T-helper 1 cell (primary cell): ENCODE data around the gene IL1RAP.
"Not testable (repeated sequence)": the region's sequence is repeated elsewhere in the genome, so short reads cannot be mapped to it uniquely, and the experiment has no call there.

Experiments
- DNase-seq, 5 donors: peaks; one replicate each; pipeline ENCODE4 v3.0.0-alpha.2; 2012 to 2020

Gene IL1RAP

DNA sequence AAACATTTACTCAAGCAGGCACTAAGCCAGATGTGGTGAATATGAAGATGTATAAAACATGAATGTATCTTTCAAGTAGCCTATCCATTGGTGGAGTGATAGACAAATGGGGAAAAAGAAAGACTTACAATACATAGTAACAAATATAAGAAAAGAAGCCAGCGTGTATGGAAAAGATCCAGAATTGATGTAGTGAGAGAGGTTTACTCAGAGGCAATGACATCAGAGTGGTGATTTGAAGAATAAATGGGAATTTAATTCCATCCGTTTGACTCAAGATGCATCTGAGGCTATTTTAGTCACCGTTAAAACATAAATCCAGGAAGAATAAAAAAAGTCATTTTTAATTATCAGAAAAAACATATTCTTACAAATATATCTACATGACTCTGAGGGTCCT, 162.6 kb downstream of the IL1RAP start:
- no peak for DNase-seq

GRCh38 chr3:190677001-190677400, 163.1 kb downstream of the IL1RAP start:
- no peak for DNase-seq

DNA sequence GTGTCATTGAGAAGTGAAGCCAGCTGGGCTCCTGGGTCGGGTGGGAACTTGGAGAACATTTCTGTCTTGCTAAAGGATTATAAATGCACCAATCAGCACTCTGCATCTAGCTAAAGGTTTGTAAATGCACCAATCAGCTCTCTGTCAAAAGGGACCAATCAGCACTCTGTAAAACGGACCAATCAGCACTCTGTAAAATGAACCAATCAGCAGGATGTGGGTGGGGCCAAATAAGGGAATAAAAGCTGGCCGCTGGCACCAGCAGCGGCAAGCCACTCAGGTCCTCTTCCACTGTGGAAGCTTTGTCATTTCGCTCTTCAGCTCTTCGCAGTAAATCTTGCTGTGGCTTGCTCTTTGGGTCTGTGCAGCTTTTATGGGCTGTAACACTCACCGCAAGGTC, 164.0 kb downstream of the IL1RAP start:
- DNase-seq = not testable (repeated sequence)

DNA sequence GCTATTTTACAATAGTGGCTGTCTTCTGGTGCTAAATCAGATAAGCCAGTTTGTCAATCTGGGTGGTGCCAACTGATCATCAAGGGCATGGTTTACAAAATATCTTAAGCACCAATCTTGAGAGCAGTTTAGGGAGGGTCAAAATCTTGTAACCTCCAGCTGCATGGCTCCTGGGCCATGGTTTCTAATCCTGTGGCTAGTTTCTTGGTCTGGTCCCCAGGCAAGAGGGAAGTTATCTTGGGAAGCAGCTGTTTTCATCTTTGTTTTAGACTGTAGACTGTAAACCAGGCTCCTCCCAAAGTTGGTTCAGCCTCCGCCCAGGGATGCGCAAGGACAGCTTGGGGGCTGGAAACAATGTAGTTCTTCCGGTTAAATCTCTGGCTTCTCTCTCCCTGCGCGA, 166.8 kb downstream of the IL1RAP start:
- no peak for DNase-seq

DNA sequence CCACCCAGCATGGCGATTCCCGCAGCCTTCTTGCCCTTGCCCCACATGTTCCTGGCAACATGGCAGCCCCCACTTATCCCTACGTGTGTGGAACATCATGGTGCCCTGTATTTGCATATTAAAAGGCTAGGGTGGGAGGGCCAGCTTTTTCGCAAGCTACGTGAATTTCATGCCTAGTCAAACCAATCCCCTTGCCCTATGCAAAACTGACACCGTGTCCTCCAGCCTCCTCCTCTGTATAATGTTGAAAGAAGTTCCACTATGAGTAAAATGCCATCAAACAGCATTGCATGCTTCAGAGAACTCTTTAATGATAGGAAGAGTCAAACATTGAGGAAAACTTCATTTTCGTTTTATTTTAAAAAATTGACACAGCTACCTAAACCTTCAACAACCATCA, 170.9 kb downstream of the IL1RAP start:
- no peak for DNase-seq

- DNase-seq = no peak
These were observed 172.1 kb downstream of the IL1RAP start for GRCh38 chr3:190686011-190686410.

GRCh38 chr3:190690246-190690645, 176.4 kb downstream of the IL1RAP start:
- no peak for DNase-seq

DNA sequence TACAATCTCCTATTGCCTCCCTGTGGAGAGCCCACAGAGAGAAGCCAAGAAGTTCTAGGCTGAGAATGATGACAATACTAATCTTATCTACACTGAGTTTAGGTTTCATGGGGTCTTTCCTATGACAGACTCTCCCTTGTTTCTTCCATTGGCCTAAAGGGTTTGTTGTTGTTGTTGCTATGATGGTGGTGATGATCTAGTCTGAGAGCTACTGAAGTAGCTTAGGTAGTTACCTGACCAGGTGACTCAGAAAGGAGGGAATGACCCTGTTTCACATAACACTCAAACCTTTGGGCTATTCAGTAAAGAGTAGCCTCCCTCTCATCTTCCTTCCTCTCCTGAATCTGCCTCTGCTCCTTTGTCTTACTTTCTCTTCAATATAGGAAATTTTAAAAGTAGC, 178.4 kb downstream of the IL1RAP start:
- DNase-seq = no peak

- DNase-seq = no peak
These were observed 180.6 kb downstream of the IL1RAP start for GRCh38 chr3:190694335-190695001.

- DNase-seq = no peak
These were observed 181.3 kb downstream of the IL1RAP start for GRCh38 chr3:190695225-190695624.

DNA sequence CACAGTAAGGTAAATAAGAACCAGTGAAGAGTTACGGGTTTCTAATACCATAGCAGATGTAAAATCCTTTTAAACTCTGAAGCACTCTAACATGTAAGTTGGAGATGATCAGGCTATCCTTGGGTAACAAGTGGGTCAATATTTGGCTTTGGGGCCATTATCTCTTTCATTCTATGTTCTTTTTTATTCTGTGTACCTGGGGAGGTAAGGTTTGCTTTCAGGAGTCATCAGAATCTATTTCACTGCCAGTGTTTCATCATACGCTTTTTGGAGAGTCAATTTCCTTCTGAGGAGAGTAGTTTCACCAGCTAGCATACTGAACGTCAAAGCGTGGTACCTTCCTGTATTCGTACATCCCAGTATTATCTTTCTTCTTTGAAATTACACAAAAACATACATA, 182.1 kb downstream of the IL1RAP start:
- DNase-seq = no peak

- DNase-seq = peak in 1 of 5 donors; percentile 46
These were observed 183.1 kb downstream of the IL1RAP start for GRCh38 chr3:190696777-190697501.

GRCh38 chr3:190697502-190697830, 183.6 kb downstream of the IL1RAP start:
- DNase-seq = no peak

DNA sequence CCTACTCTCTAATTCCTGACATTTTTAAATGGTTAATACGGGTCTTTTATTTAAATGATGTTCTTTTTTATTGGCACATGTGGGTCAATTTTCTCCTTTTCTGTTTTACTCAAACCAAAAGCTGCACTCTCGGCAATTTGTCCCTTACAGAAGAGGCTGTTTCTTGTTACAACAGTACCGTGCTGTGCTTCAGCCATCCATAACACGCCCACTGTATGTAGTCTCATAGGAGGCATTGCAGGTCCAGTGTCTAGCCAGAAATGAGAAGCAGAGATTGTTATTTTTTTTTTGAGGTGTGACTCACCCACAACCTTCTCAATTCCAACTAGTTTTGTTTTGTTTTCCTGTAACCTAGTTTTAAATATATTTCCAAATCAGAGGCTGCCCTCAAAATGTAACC, 184.0 kb downstream of the IL1RAP start:
- DNase-seq = no peak

DNA sequence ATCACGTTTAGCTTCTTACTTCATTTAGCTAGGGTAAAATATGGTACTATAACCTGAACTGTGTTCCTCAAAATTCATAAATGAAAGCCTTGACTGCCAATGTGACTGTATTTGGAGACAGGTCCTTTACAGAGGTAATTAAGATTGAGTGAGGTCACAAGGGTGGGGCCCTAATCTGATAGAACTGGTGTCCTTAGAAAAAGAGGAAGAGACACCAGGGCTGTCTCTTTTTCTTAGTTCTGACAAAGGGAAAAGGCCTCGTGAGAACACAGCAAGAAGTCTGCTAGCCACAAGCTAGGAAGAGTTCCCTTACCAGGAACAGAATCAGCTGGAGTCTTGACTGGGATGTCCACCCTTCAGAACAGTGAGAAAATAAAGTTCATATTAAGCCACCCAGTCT, 185.9 kb downstream of the IL1RAP start:
- DNase-seq = no peak

DNA sequence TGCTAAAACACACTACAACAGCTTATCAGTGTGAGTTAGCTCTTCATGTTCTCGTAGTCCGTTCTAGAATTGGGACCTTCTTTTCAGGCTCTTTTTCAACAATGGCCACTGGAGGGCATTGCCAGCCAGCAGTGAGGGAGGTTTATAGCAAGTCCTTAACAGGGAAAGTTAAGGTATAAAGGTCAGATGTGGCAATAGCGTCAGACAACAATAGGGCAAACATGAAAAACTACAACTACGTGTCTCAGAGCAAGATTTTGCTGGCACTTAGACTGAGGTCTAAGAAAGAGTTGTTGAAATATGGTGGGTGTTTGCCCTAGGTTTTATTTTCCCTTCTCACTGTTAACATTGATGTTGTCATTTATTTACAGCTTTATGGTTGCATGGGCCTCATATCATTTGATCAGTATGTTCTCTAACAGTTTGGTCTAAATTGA, 187.2 kb downstream of the IL1RAP start:
- peak in 1 of 5 donors; percentile 10 for DNase-seq

DNA sequence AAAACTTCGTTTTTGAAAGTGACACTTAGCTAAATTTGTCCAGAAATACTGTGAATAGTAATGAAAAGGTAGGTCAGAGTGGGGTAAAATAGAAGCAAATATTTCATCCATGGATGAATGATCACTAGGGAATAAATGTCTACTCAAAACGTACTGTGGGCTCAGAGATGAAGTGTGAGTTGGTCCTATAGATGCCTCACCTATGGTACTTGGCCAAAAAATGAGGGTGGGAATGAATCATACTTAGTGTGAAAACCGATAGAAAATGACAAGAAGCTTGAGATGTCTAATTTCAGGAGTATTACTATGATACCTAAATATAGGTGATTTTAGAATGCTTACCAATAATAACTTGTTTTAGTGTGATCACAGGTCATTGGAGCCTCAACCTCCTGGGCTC, 192.7 kb downstream of the IL1RAP start:
- DNase-seq = no peak
